Astrocyte of the spinal cord (primary cell): ENCODE results near the gene OR52J3.

ENCODE experiments used
- DNase-seq: peaks from one replicate; pipeline ENCODE4 v3.0.0; 2011; ENCODE audit warnings: low read depth, low spot score
- H3K4me3 ChIP-seq: 2 replicates; pipeline ENCODE4 v1.5.1; 2011; ENCODE audit warnings: low read depth, mild to moderate bottlenecking, low read length, moderate library complexity
- CTCF ChIP-seq: IDR thresholded peaks from 2 replicates; pipeline ENCODE4 v1.5.1; 2012; ENCODE audit warnings: low read depth, mild to moderate bottlenecking, low read length, inconsistent platforms
- in situ Hi-C: cut with HindIII; loops from 2 replicates; pipeline ENCODE4 v1.10.0; 2017; ENCODE audit warnings: low sequenced_read_pairs

The OR52J3 gene

GRCh38 chr11:5036669-5037068, 9.7 kb upstream of the OR52J3 start:
- no peak overlapping the region for H3K4me3 ChIP-seq
- in situ Hi-C loops = no loop called here
- DNase-seq = no peak
- no peak for TF ChIP-seq CTCF

DNA sequence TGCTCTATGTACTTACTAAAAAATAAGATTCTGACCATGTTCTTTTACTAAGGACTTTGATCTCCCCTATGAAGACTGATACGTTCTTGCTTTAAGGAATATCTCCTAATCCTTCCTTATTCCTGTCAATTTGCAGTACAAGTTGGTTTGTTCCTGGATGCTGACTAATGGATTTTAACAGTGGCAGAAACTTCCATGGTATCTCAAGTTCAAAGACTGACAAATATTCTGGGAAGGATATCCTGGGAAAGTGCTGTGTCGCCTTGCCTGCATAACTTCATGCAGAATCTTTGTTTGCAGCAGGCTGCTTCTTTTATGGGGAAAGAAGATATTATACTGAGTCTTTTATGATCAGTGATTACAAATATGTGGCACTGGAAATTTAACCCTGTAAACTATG, 8.4 kb upstream of the OR52J3 start:
- DNase-seq = no peak
- no peak overlapping the region for H3K4me3 ChIP-seq
- in situ Hi-C loops = no loop called here
- no peak for TF ChIP-seq CTCF

- H3K4me3 ChIP-seq = no peak overlapping the region
- no peak for TF ChIP-seq CTCF
- in situ Hi-C loops = no loop called here
- no peak for DNase-seq
Observed at GRCh38 chr11:5038341-5038740, 8.0 kb upstream of the OR52J3 start.

DNA sequence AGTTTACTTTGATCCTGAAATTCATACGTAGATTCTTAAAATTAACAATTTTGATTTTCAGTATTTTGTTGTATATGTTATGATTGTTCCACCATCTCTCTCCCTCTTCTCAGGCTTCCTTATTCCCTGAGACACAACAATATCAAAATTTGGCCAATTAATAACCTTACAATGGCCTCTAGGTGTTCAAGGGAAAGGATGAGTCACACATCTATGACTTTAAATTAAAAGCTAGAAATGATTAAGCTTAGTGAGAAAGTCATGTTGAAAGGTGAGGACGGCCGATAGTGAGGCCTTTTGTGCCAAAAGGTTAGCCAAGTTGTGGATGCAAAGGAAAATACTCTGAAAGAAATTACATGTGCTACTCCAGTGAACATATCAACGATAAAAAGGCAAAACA, 5.5 kb upstream of the OR52J3 start:
- no peak overlapping the region for H3K4me3 ChIP-seq
- in situ Hi-C loops = no loop called here
- DNase-seq = no peak
- no peak for TF ChIP-seq CTCF

DNA sequence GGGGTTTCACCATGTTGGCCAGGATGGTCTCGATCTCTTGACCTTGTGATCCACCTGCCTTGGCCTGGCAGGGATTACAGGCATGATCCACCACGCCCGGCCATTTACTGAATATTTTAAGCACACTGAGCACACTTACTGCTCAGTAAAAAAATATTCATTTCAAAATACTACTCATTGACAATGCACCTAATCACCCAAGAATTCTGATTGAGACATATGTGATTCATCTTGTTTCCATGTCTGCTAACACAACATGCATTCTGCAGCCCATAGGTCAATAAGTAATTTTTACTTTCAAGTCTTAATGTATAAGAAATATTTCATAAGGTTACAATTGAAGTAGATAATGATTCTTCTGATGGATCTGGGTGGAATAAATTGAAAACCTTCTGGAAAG, 4.2 kb upstream of the OR52J3 start:
- no peak for DNase-seq
- no peak overlapping the region for H3K4me3 ChIP-seq
- no peak for TF ChIP-seq CTCF
- in situ Hi-C loops = no loop called here

GRCh38 chr11:5043380-5043779, 2.9 kb upstream of the OR52J3 start:
- peak; percentile 3 for DNase-seq

More at GRCh38 chr11:5043380-5043779, 2.9 kb upstream of the OR52J3 start:
- H3K4me3 ChIP-seq = no peak overlapping the region
- no peak for TF ChIP-seq CTCF
- in situ Hi-C loops = no loop called here
